HCT116 (cell line): ENCODE results near the gene CACNA1C.

Source experiments
- CTCF ChIP-seq, 3 experiments: fragments of 200-600 bp in 1 of 3; sonication (generic) in 1 of 3; IDR thresholded peaks in 2 of 3; conservative IDR thresholded peaks in 1 of 3; 2 replicates each; pipeline ENCODE4 v1.5.1; 2012 to 2017; ENCODE audit warnings: low read depth in 2 of 3, low read length in 2 of 3, antibody characterized with exemption in 1 of 3, borderline replicate concordance in 1 of 3, control low read depth in 1 of 3, mild to moderate bottlenecking in 1 of 3, mixed read lengths in 1 of 3, mixed run types in 1 of 3, moderate library complexity in 1 of 3; ENCODE audit not compliant: insufficient read depth in 1 of 3
- JUND ChIP-seq: IDR thresholded peaks from 2 replicates; pipeline ENCODE4 v1.6.1; 2012
- YY1 ChIP-seq: IDR thresholded peaks from 2 replicates; pipeline ENCODE4 v1.6.1; 2011; ENCODE audit warnings: low read length, low read depth, moderate library complexity, mild to moderate bottlenecking; ENCODE audit not compliant: insufficient replicate concordance; ENCODE audit errors: extremely low read depth
- TF ChIP-seq, protein P1 (sequence below): IDR thresholded peaks from 2 replicates; pipeline ENCODE4 v1.6.1; 2012

- TF ChIP-seq CTCF (IDR thresholded peaks at IDR 0.05 in 2 of 3, conservative IDR thresholded peaks at IDR 0.05 in 1 of 3; ENCODE audit: borderline replicate concordance in 1 of 3, insufficient read depth in 1 of 3, low read depth in 2 of 3, low read length in 2 of 3) (no peak), YY1 (no peak), JUND (no peak)
- TF ChIP-seq, protein P1, sequence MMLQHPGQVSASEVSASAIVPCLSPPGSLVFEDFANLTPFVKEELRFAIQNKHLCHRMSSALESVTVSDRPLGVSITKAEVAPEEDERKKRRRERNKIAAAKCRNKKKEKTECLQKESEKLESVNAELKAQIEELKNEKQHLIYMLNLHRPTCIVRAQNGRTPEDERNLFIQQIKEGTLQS = no peak
Measured at GRCh38 chr12:2570562-2570961, 517.8 kb downstream of the CACNA1C start.
